Nephron progenitor cell (in vitro differentiated cells): ENCODE data around the gene RNF220.

Source experiments
- DNase-seq: peaks from one replicate; pipeline ENCODE4 v3.0.0; 2021
- H3K27ac Mint-ChIP-seq: 2 replicates; pipeline ENCODE4 v1.8.0; 2021; ENCODE audit warnings: mild to moderate bottlenecking, moderate library complexity, mixed read lengths
- H3K27me3 Mint-ChIP-seq: 2 replicates; pipeline ENCODE4 v1.8.0; 2021; ENCODE audit warnings: mild to moderate bottlenecking, low read depth, mixed read lengths; ENCODE audit not compliant: poor library complexity
- H3K36me3 Mint-ChIP-seq: 2 replicates; pipeline ENCODE4 v1.8.0; 2021; ENCODE audit warnings: low read depth, mixed read lengths
- H3K4me1 Mint-ChIP-seq: 2 replicates; pipeline ENCODE4 v1.8.0; 2021; ENCODE audit warnings: mixed read lengths
- H3K4me3 Mint-ChIP-seq: 2 replicates; pipeline ENCODE4 v1.8.0; 2021; ENCODE audit warnings: mild to moderate bottlenecking, moderate library complexity, mixed read lengths
- H3K9me3 Mint-ChIP-seq: 2 replicates; pipeline ENCODE4 v1.8.0; 2021; ENCODE audit warnings: mild to moderate bottlenecking, moderate library complexity, mixed read lengths
- CTCF ChIP-seq: fragments of 200-600 bp; sonication (generic); IDR thresholded peaks from 2 replicates; pipeline ENCODE4 v1.5.0; 2021; ENCODE audit warnings: antibody characterized with exemption

RNF220 gene

GRCh38 chr1:44616991-44617702 is 212.1 kb downstream of the RNF220 start:
- peaks cover 12% of the 10 kb centered on the region for H3K36me3 Mint-ChIP-seq
- TF ChIP-seq CTCF, result no peak
- H3K9me3 Mint-ChIP-seq, result no peaks in the 10 kb centered on the region
- peak; percentile 75 for DNase-seq
- H3K27me3 Mint-ChIP-seq, result peaks cover 43% of the 10 kb centered on the region
- no peak overlapping the region for H3K27ac Mint-ChIP-seq
- H3K4me1 Mint-ChIP-seq, result peaks cover 51% of the 10 kb centered on the region
- H3K4me3 Mint-ChIP-seq, result peak overlapping the region; percentile 73

- H3K27me3 Mint-ChIP-seq, result peaks cover 43% of the 10 kb centered on the region
- no peak for TF ChIP-seq CTCF
- no peak overlapping the region for H3K27ac Mint-ChIP-seq
- peaks cover 12% of the 10 kb centered on the region for H3K36me3 Mint-ChIP-seq
- peak overlapping the region; percentile 44 for H3K4me3 Mint-ChIP-seq
- H3K9me3 Mint-ChIP-seq, result no peaks in the 10 kb centered on the region
- DNase-seq, result no peak
- peaks cover 53% of the 10 kb centered on the region for H3K4me1 Mint-ChIP-seq
Measured at GRCh38 chr1:44617703-44618029, 212.6 kb downstream of the RNF220 start.

GRCh38 chr1:44619261-44619900 is 214.3 kb downstream of the RNF220 start:
- TF ChIP-seq CTCF, result no peak
- H3K27ac Mint-ChIP-seq, result no peak overlapping the region
- peaks cover 71% of the 10 kb centered on the region for H3K4me1 Mint-ChIP-seq
- H3K4me3 Mint-ChIP-seq, result peak overlapping the region; percentile 23
- peaks cover 40% of the 10 kb centered on the region for H3K27me3 Mint-ChIP-seq
- H3K9me3 Mint-ChIP-seq, result no peaks in the 10 kb centered on the region
- DNase-seq, result peak; percentile 49
- H3K36me3 Mint-ChIP-seq, result peaks cover 12% of the 10 kb centered on the region

- Mint-ChIP-seq H3K4me1 (peaks cover 78% of the 10 kb centered on the region), H3K36me3 (peaks cover 12% of the 10 kb centered on the region), H3K27me3 (peaks cover 36% of the 10 kb centered on the region), H3K9me3 (no peaks in the 10 kb centered on the region), H3K4me3 (no peak overlapping the region), H3K27ac (no peak overlapping the region)
- no peak for DNase-seq
- TF ChIP-seq CTCF, result no peak
Measured at GRCh38 chr1:44620072-44620471, 215.0 kb downstream of the RNF220 start.

- H3K36me3 Mint-ChIP-seq, result no peaks in the 10 kb centered on the region
- no peaks in the 10 kb centered on the region for H3K9me3 Mint-ChIP-seq
- DNase-seq, result no peak
- peaks cover 19% of the 10 kb centered on the region for H3K27me3 Mint-ChIP-seq
- no peak overlapping the region for H3K27ac Mint-ChIP-seq
- TF ChIP-seq CTCF, result no peak
- peaks cover 78% of the 10 kb centered on the region for H3K4me1 Mint-ChIP-seq
- peak overlapping the region; percentile 5 for H3K4me3 Mint-ChIP-seq
Measured at GRCh38 chr1:44621841-44622286, 216.8 kb downstream of the RNF220 start.
